HG02870 (cell line): ENCODE data around the gene PMFBP1.

Experiments used
- ATAC-seq: cut with Tn5 transposase; IDR thresholded peaks from one replicate; pipeline ENCODE4 v1.9.1; 2021; ENCODE audit warnings: mild to moderate bottlenecking, moderate library complexity; ENCODE audit not compliant: unreplicated experiment

Gene PMFBP1

GRCh38 chr16:72187551-72187950 is 15.6 kb upstream of the PMFBP1 start:
- no peak for ATAC-seq

- no peak for ATAC-seq
Observed at GRCh38 chr16:72182976-72183375, 11.0 kb upstream of the PMFBP1 start.

- ATAC-seq, result no peak
Observed at GRCh38 chr16:72179204-72179970, 7.4 kb upstream of the PMFBP1 start.

GRCh38 chr16:72174726-72175125 is 2.8 kb upstream of the PMFBP1 start:
- no peak for ATAC-seq

GRCh38 chr16:72173997-72174396 is 2.0 kb upstream of the PMFBP1 start:
- ATAC-seq, result no peak

- no peak for ATAC-seq
Observed at GRCh38 chr16:72171236-72171635, 719 bp downstream of the PMFBP1 start.

- no peak for ATAC-seq
Observed at GRCh38 chr16:72169708-72170107, 2.2 kb downstream of the PMFBP1 start.

GRCh38 chr16:72168365-72168764 is 3.6 kb downstream of the PMFBP1 start:
- ATAC-seq, result no peak

- no peak for ATAC-seq
Observed at GRCh38 chr16:72166954-72167561, 4.9 kb downstream of the PMFBP1 start.

- no peak for ATAC-seq
Observed at GRCh38 chr16:72166151-72166550, 5.8 kb downstream of the PMFBP1 start.

- ATAC-seq, result no peak
Observed at GRCh38 chr16:72164691-72165090, 7.3 kb downstream of the PMFBP1 start.

- ATAC-seq, result no peak
Observed at GRCh38 chr16:72162105-72162692, 9.8 kb downstream of the PMFBP1 start.

GRCh38 chr16:72159801-72160200 is 12.2 kb downstream of the PMFBP1 start:
- ATAC-seq, result no peak

GRCh38 chr16:72159386-72159785 is 12.6 kb downstream of the PMFBP1 start:
- ATAC-seq, result no peak

- ATAC-seq, result no peak
Observed at GRCh38 chr16:72149676-72150464, 22.1 kb downstream of the PMFBP1 start.

GRCh38 chr16:72142476-72142875 is 29.5 kb downstream of the PMFBP1 start:
- no peak for ATAC-seq

GRCh38 chr16:72139908-72140307 is 32.0 kb downstream of the PMFBP1 start:
- ATAC-seq, result no peak

GRCh38 chr16:72138064-72138572 is 33.8 kb downstream of the PMFBP1 start:
- no peak for ATAC-seq

GRCh38 chr16:72137380-72138063 is 34.4 kb downstream of the PMFBP1 start:
- no peak for ATAC-seq

- ATAC-seq, result no peak
Observed at GRCh38 chr16:72134507-72134906, 37.4 kb downstream of the PMFBP1 start.

GRCh38 chr16:72132726-72133125 is 39.2 kb downstream of the PMFBP1 start:
- no peak for ATAC-seq
